ENCODE results near the gene LAMB4.

The LAMB4 gene

GRCh38 chr7:108140671-108141070, 10.5 kb upstream of the LAMB4 start:
- no peak for DNase-seq

DNA sequence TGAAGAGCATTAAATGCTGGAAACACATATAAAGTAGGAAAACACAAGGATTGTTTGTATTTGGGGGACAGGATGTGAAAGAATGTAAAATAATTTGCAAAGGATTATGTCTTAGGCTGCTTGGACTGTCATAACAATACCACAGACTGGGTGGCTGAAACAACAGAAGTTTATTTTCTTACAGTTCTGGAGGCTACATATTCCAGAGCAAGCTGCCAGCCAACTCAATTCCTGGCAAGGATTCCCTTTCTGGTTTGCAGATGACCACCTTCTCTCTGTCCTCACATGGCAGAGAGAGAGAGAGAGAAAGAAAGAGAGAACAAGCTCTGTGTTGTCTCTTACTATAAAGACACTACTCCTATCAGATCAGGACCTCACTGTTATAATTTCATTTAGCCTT, 8.8 kb upstream of the LAMB4 start:
- DNase-seq, result no peak

DNA sequence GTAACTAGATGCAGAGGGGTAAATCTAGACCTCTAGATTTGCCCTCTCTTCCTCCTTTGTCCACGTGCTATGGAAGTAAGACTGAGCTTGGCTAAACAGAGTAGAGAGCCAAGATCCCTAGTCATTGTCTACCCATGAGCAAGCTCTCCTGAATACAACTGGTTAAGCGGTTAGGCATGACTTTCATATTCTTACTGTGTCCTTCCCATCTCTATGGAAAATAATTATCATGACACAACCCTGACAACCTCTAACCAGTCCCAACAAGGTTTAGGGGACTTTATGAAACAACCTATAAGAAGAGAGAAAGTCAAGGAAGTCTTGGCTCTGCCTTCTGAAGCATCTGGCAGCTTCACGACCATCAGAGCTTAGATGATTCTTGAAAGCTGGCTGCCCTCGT, 7.8 kb upstream of the LAMB4 start:
- DNase-seq, result no peak

DNA sequence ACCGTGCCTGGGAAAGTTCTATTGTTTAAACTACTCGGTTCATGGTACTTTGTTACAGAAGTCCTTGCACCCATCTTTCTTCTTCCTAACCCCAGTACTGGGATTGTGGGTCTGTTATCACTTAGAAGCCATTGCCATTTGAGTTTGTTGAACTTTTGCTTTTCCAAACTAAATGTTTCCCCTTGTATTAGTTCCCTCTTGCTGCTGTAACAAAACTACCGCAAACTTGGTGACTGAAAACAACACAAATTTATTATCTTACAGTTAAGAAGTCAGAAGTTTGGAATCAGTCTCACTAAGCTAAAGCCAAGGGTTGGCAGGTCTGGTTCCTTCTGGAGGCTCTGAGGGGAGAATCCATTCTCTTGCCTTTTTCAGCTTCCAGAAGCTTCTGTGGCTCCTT, 6.9 kb upstream of the LAMB4 start:
- no peak for DNase-seq

DNA sequence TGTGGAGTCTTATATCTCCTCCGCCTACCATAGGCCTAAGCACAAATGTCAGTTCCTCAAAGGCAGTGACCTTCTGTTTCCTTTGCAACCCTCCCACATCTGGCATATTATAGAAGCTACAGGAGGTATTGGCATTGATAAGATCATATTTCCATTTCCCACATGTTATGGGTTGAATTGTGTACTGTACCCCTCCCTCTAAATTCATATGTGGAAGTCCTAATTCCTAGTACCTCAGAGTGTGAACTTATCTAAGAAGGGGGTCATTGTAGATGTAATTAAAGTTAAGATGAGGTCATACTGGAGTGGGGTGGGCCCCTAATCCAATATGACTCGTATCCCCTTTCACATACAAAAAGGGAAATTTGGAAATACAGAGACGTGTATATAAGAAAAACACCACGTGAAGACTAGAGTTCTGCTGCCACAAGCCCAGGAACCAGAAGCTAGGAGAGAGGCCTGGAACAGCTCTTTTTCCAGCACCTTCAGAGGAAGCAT, 6.1 kb upstream of the LAMB4 start:
- no peak for DNase-seq

DNA sequence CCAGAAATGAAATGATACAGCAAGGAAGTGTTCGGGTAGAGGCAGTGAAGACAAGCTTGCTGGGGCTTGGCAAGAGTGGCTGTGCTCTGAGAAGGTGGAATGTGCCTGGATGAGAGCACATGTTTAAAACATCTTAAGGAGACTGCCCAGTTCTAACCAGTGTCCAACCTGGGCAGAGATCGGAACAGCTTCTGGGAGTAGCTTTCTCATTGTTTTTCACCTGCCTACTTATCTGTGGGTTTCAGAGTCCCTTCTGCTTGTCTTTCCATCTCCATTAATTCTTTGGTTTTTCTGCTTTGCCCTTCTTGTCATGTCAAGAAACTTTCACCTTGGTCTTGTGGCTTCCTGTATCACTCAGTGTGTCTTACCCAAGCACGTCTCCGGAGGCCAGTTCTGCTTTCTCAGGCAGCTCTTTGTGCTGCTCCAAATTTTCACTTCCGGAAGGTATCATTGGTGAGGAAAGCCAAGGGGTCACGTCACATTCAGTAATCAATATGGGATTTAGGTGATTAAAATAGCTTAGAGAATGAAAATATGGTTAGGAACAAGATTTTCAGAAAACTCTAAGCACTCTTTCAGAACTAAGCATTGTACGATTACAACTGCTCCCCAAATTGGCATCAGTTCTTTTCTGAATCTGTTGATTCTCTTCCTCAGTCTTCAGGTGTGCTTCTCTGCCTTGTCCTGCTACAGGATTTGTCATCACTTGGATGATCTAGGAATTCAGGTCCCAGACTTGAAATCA, 5.5 kb upstream of the LAMB4 start:
- DNase-seq, result no peak

DNA sequence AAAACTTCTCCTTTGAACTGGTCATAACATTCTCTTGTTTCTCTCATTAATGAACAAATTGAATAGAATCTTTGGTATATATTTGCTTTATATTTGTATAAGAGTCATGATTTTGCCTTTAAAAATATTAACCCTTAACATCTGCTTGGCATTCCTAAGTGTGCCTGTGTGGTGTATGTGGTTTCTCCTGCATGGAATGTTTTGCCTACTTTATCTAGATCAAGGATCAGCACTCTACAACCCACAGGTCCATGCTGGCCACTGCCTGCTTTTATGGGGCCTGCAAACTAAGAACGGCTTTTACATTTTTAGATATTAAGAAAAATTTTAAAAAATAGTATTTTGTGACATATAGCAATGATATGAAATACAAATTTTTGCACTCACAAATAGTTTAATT, 4.3 kb upstream of the LAMB4 start:
- DNase-seq, result no peak

DNA sequence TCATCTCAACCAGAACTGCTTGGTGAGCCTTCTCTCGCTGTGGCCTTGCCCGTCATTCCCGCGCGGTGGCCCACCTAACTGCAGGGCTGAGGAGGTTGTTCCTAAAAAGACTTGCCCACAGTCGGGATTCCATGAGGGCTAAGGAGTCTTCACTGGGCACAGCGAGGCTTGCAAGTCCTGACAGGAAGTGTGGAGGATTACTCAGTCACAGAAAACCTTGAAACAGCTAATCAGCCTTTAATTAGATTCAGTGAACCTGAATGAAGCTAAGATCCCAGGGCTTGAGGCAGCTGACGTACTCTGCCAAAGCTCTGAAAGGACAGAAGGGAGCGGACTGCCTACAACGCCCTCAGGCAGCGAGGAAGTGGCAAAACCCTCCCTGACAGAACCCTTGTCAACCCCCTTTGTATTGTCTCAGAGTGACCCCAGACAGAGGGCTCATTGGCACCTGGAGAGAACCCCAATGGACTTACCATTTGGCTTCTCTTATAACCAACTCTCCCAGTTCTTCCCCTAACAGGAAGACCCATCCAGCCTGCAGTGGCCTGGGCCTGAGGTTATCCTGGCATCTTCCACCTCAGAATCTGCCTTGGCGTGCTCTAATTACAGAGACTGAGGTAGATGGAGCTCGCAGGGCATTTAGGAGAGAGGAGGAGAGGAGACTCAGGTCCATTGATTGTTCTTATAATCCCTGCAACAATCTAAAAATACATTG, 2.5 kb upstream of the LAMB4 start:
- DNase-seq, result no peak

DNA sequence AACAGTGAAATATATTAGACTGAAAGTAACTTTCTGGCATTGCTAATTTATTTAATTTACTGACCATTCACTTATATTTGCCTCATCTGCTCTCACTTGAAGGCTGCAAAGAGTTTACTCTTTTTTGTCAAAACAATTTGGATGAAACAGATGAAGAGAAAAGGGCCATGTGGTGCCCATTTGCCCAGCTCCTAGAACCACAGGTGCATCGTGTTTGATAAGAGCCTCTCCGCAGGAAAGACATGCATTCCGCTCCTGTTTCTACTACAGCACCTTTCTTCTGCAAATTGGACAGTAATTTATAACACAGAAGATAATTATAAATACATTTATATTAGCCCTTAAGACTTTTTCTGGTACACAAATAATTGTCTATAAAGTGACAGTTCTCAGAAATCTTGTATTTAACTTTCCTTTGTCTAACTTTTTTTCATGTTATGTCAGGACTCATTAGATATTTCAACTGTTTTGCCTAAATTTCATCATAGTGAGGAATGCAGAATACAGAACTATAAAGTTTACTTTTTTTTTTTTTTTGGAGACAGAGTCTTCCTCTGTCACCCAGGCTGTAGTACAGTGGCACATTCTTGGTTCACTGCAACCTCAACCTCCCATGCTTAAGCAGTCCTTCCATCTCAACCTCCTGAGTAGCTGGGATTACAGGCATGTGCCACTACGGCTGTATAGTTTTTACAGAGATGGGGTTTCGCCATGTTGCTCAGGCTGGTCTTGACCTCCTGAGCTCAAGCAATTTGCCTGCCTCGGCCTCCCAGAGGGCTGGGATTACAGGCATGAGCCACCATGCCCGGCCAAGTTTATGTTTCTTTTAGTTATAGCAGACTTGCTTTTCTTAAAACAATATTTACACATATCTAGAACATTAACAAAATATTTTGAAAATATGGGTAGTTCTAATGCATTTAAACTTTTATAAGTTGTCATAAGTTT, 869 bp downstream of the LAMB4 start:
- no peak for DNase-seq

DNA sequence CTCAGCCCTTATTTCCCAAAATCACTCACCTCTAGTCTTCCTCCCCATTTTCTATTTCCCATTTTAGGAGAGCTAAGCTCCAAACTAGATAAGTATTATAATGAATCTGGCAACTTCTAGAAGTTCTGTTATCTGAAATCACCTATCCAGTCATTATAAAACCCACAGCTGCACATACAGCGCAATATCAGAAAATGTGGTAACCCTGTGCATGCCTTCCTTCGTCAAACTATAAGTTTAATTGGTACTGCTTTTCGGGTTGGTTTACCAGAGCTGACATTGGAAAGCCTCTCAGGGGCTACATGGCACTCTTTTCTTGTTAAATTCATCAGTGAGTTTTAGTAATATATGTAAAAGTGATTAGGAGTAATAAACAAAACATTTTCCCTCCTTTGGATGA, 1.6 kb downstream of the LAMB4 start:
- no peak for DNase-seq

GRCh38 chr7:108127461-108127860, 2.7 kb downstream of the LAMB4 start:
- no peak for DNase-seq

GRCh38 chr7:108124820-108125219, 5.3 kb downstream of the LAMB4 start:
- DNase-seq, result no peak

GRCh38 chr7:108122181-108122580, 8.0 kb downstream of the LAMB4 start:
- DNase-seq, result no peak

DNA sequence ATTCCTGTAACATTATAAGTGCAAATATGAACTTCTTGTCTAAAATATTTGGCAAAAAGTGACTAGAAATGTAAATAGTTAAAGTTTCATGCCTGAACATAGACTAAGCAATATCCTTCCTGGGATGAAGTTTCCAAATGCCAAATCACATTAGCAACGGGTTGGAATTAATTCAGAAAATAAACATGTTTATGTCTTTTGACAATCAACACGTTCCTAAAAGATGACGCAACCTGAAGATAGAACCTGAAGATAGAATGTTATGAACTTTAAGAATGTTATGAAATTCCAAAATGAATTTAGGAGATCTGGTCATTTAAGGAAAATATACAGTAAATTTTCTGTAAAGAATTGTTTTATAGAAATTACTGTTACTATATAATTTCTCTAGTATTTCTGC, 9.2 kb downstream of the LAMB4 start:
- DNase-seq, result no peak

DNA sequence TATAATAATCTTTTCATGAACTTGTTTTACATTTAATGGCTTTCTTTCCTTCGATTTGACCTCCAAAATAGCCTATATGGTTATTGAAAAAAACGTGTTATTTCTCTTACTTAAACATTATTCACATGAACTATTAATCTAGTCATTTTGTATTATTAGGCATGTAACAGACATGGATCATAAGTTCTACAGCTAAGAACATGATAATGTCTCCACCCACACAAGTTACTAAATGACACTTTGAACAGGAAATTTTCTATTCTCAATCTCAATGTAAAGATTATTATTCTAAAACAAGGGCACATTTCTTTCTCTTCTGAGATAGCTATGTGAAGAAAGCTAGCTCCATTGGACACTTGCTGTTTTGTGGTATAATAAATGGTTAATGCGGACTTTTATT, 10.0 kb downstream of the LAMB4 start:
- no peak for DNase-seq

DNA sequence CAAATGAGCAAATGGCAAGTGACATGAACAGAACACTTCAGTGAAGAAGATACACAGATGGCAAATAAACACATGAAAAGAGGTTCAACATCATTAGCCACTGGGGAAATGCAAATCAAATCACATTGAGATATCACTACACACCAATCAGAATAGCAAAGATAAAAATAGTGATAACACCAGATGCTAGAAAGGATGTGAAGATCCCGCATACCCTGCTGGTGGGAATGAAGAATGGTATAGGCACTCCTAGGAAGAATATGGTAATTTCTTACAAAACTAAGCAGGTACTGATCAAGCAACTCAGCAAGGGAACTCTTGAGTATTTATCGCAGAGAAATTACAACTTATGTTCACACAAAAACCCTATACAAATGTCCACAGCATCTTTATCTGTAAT, 11.2 kb downstream of the LAMB4 start:
- no peak for DNase-seq

DNA sequence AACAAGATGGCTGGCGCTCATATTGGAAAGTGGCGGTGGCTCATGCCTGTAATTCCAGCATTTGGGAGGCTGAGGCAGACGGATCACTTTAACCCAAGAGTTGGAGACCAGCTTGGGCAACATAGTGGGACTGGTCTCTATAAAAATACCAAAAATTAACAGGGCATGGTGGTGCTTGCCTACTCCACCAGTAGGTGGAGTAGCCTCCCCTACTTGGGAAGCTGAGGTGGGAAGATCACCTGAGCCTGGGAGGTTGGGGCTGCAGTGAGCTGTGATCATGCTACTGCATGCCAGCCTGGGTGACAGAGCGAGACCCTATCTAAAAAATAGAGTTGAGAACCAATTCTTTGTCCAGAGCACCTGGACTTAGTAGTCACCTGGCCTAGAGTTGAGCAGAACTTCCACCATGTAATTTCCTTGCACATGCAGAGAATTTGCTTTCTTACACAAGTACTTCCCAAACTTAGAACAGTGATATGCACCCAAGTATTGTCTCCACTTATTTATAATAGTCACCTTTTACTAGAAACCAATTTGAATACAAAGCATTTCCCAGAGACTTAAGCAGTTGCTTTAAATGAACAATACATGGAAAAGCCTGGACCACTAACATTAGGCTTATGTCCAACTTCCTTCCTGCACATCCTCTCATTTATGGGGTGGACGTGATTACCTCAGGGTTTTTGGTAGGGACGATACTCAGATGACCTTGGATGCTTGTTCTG, 15.9 kb downstream of the LAMB4 start:
- no peak for DNase-seq

- no peak for DNase-seq
These were observed 17.5 kb downstream of the LAMB4 start for GRCh38 chr7:108112683-108113082.

DNA sequence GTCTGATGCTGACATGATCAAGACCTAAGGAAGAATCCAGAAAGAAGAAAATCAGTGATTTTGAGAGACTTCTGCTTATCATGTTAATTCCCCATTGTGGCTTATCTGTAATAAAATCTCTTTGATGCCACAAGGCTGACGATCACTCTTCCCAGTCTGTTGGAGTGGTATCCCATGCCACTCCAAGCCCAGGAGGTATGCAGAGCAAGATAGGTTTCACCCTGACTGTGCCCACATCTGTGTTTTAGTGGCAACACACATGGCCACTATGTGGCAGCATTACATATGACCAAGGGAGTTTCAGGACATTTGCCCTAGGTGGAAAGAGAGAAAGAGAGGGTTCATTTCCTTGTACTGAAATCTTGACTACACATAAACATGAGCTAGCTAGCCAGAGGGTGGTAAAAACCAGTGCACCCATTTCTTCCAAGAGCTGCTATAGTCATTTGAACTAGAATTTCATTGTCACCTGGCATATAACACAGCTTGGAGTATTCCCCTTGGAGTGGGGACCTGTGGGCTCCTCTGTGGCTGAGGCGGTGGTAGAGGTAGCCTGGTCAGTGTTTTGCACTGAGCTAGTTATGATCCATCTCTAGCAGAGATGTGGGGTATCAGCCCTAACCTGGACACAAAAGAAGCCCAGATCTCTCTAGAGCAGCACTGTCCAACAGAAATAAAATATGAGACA, 20.8 kb downstream of the LAMB4 start:
- DNase-seq, result no peak

- no peak for DNase-seq
These were observed 22.0 kb downstream of the LAMB4 start for GRCh38 chr7:108108131-108108530.

GRCh38 chr7:108104324-108104723, 25.8 kb downstream of the LAMB4 start:
- DNase-seq, result no peak

Measured in NK-92 treated with Interleukin-12 subunit alpha and Interleukin-12 subunit beta, amount 100 ng/mL, for 24 hours (cell line).